Breast epithelium (tissue), 4 donors: ENCODE results near the gene PLOD2. TPM values are rescaled to one million over a fixed set of nuclear protein-coding genes. Genes with fewer than 3 reads are reported as not detected.

Source experiments
- DNase-seq, 2 donors: peaks; one replicate each; pipeline ENCODE4 v3.0.0-alpha.2; 2019; ENCODE audit warnings: low spot score in 2 of 2
- H3K27ac ChIP-seq, 2 donors: fragments of 200-600 bp; sonication (generic) in 1 of 2; one replicate each; pipeline ENCODE4 v1.5.1; 2016 to 2019; ENCODE audit warnings: mild to moderate bottlenecking in 1 of 2
- H3K27me3 ChIP-seq, 2 donors: fragments of 200-600 bp; sonication (generic) in 1 of 2; one replicate each; pipeline versions ENCODE4 v1.5.1 to v1.6.0; 2017 to 2019; ENCODE audit warnings: control low read depth in 1 of 2, mild to moderate bottlenecking in 1 of 2
- H3K36me3 ChIP-seq: fragments of 200-600 bp; one replicate; pipeline ENCODE4 v1.5.1; 2019
- H3K4me1 ChIP-seq, 2 donors: fragments of 200-600 bp; sonication (generic); one replicate each; pipeline ENCODE4 v1.5.1; 2016 to 2019; ENCODE audit warnings: control low read depth in 1 of 2
- H3K4me3 ChIP-seq, 3 donors: fragments of 200-600 bp; sonication (generic); 1 replicate in 2 of 3; 2 replicates in 1 of 3; pipeline ENCODE4 v1.5.1; 2016 to 2019; ENCODE audit warnings: mild to moderate bottlenecking in 3 of 3, moderate library complexity in 2 of 3
- H3K9me3 ChIP-seq, 2 donors: fragments of 200-600 bp; sonication (generic) in 1 of 2; one replicate each; pipeline ENCODE4 v1.5.1; 2016 to 2019; ENCODE audit warnings: control low read depth in 1 of 2
- POLR2A ChIP-seq: fragments of 450-650 bp; IDR thresholded peaks from one replicate; pipeline ENCODE4 v1.6.1; 2016; ENCODE audit warnings: antibody characterized with exemption, mild to moderate bottlenecking, moderate library complexity
- POLR2AphosphoS5 ChIP-seq, 3 donors: sonication (generic); formaldehyde crosslinking; IDR thresholded peaks; one replicate each; pipeline ENCODE4 v1.6.1; 2017; ENCODE audit warnings: antibody characterized with exemption in 3 of 3
- intact Hi-C: fragments of 100-400 bp; cut with DNase I; formaldehyde crosslinking; loops from one replicate; pipeline ENCODE4 v1.15.1; 2023; ENCODE audit warnings: low total_unique reads
- total RNA-seq, 3 donors: library from RNA; depleted of rRNA; stranded (reverse); fragments of >200 nt; gene quantifications; one replicate each; pipeline ENCODE4 v1.1.0, GENCODE V29; 2016
- TF ChIP-seq, protein P1 (sequence below), 3 donors: fragments of 450-650 bp; IDR thresholded peaks; one replicate each; pipeline ENCODE4 v1.5.1; 2016 to 2017; ENCODE audit warnings: antibody characterized with exemption in 3 of 3, mild to moderate bottlenecking in 3 of 3, moderate library complexity in 3 of 3

PLOD2 gene
- total RNA-seq, 3 donors from 2014 or later, result 33.2 to 71.5 (median 35.7) TPM

DNA sequence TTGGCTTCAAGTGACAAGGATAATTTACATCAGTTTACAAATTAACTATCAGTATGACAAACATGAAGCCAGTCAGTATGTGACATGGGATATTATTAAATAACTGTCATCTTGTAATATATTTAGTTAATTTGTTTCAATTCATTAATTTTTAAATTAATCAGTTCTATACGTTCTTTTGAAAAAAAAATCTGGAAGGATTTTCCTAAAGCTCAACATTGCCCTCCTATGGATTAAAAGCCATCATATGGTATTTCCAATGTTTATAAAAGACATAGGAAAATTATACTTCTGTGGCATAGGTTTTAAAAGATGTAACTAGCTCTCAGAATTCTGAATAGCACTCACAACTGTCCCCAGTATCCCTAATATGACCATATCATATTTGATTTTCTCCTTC, 134.4 kb downstream of the PLOD2 start:
- Histone ChIP-seq H3K4me1 (no peaks in the 10 kb centered on the region), H3K36me3 (no peaks in the 10 kb centered on the region), H3K27ac (no peak overlapping the region), H3K9me3 (peaks cover 0 to 11% of the 10 kb centered on the region in 2 donors), H3K27me3 (no peaks in the 10 kb centered on the region), H3K4me3 (no peak overlapping the region)
- intact Hi-C loops, result loop anchor here (10.0 kb wide), 1 partner anchor 1778 kb away; no protein-coding TSS in a partner anchor
- TF ChIP-seq, protein P1, sequence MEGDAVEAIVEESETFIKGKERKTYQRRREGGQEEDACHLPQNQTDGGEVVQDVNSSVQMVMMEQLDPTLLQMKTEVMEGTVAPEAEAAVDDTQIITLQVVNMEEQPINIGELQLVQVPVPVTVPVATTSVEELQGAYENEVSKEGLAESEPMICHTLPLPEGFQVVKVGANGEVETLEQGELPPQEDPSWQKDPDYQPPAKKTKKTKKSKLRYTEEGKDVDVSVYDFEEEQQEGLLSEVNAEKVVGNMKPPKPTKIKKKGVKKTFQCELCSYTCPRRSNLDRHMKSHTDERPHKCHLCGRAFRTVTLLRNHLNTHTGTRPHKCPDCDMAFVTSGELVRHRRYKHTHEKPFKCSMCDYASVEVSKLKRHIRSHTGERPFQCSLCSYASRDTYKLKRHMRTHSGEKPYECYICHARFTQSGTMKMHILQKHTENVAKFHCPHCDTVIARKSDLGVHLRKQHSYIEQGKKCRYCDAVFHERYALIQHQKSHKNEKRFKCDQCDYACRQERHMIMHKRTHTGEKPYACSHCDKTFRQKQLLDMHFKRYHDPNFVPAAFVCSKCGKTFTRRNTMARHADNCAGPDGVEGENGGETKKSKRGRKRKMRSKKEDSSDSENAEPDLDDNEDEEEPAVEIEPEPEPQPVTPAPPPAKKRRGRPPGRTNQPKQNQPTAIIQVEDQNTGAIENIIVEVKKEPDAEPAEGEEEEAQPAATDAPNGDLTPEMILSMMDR (IDR thresholded peaks at IDR 0.05), result no peak
- no peak for TF ChIP-seq POLR2AphosphoS5 (IDR thresholded peaks at IDR 0.05)
- no peak for TF ChIP-seq POLR2A
- no peak for DNase-seq

DNA sequence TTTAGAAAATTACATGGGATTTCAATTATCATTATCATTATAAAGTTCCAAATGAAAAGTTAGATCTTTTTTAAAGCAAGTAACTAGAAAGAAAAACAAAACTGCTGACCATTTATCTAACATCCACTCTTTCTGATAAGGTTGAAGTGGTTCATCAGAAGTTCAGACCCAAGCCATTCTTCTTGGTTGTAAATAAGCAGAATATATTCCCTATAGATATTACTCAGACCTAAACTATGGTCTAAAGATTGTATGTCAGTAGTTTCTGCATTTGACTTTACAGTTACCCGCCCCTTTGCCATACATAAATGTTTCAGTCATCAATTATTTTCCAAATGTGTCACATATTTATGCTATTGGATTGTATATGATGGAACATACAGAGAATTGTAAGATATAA, 136.7 kb downstream of the PLOD2 start:
- no peaks in the 10 kb centered on the region for H3K27me3 ChIP-seq
- H3K4me1 ChIP-seq, result no peaks in the 10 kb centered on the region
- H3K27ac ChIP-seq, result no peak overlapping the region
- H3K4me3 ChIP-seq, result no peak overlapping the region
- TF ChIP-seq, protein P1 (IDR thresholded peaks at IDR 0.05), result no peak
- TF ChIP-seq POLR2AphosphoS5 (IDR thresholded peaks at IDR 0.05) (no peak), POLR2A (no peak)
- no peaks in the 10 kb centered on the region for H3K36me3 ChIP-seq
- H3K9me3 ChIP-seq, result no peaks in the 10 kb centered on the region
- intact Hi-C loops, result loop anchor here (10.0 kb wide), 1 partner anchor 1781 kb away; no protein-coding TSS in a partner anchor
- no peak for DNase-seq

- intact Hi-C loops, result loop anchor here (10.0 kb wide), 1 partner anchor 1784 kb away; no protein-coding TSS in a partner anchor
- H3K27me3 ChIP-seq, result no peaks in the 10 kb centered on the region
- no peaks in the 10 kb centered on the region for H3K9me3 ChIP-seq
- no peak overlapping the region for H3K27ac ChIP-seq
- no peaks in the 10 kb centered on the region for H3K36me3 ChIP-seq
- no peak overlapping the region for H3K4me3 ChIP-seq
- DNase-seq, result no peak
- H3K4me1 ChIP-seq, result no peaks in the 10 kb centered on the region
- TF ChIP-seq POLR2A (no peak), POLR2AphosphoS5 (IDR thresholded peaks at IDR 0.05) (no peak)
- TF ChIP-seq, protein P1 (IDR thresholded peaks at IDR 0.05), result no peak
Observed at GRCh38 chr3:146020969-146021368, 140.0 kb downstream of the PLOD2 start.

DNA sequence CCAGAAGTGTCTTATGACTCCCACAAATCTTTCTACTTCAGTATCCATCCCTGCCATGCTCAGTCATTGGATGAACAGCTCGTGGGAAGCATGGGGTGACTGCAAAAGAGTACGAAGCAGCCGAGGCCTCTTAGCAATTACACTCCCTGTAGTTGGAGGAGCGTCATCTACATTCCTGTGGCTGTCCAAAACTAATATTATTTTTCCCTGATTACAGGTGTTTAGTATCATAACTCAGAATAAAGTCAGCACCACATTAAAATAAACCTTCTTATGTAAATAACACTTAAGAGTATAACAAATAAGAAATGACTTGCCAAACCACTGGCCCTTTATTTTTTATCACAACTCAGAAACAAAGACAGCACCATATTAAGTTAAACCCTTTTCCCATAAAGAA, 141.5 kb downstream of the PLOD2 start:
- Histone ChIP-seq H3K27ac (no peak overlapping the region), H3K27me3 (no peaks in the 10 kb centered on the region), H3K4me1 (no peaks in the 10 kb centered on the region), H3K4me3 (no peak overlapping the region), H3K36me3 (no peaks in the 10 kb centered on the region), H3K9me3 (no peaks in the 10 kb centered on the region)
- DNase-seq, result no peak
- intact Hi-C loops, result no loop called here
- no peak for TF ChIP-seq POLR2AphosphoS5 (IDR thresholded peaks at IDR 0.05)
- TF ChIP-seq POLR2A, result no peak

Other genes with a start within 250 kb of the PLOD2 start
- gene PLSCR4, start 89.9 kb upstream of the PLOD2 start, total RNA-seq, result 10 to 100 TPM; 62.2 to 85.5 (median 70.5) TPM